Loucy (cell line): ENCODE results near the gene HEG1.

Source experiments
- CTCF ChIP-seq: fragments of 200-600 bp; sonication (generic); conservative IDR thresholded peaks from 2 replicates; pipeline ENCODE4 v1.5.1; 2014; ENCODE audit warnings: mild to moderate bottlenecking, antibody characterized with exemption, low read length
- EZH2phosphoT487 ChIP-seq: fragments of 200-600 bp; IDR thresholded peaks from 2 replicates; pipeline ENCODE4 v1.6.1; 2018; ENCODE audit warnings: antibody characterized with exemption, mild to moderate bottlenecking, moderate library complexity, borderline replicate concordance

- TF ChIP-seq CTCF (no peak), EZH2phosphoT487 (no peak)
Observed at GRCh38 chr3:125048282-125048681, 7.5 kb downstream of the HEG1 start.
